HG03442 (cell line): ENCODE results near the gene ARID1B.

ENCODE experiments used
- ATAC-seq: cut with Tn5 transposase; IDR thresholded peaks from one replicate; pipeline ENCODE4 v1.9.1; 2021; ENCODE audit warnings: mild to moderate bottlenecking, moderate library complexity; ENCODE audit not compliant: unreplicated experiment

ARID1B gene

DNA sequence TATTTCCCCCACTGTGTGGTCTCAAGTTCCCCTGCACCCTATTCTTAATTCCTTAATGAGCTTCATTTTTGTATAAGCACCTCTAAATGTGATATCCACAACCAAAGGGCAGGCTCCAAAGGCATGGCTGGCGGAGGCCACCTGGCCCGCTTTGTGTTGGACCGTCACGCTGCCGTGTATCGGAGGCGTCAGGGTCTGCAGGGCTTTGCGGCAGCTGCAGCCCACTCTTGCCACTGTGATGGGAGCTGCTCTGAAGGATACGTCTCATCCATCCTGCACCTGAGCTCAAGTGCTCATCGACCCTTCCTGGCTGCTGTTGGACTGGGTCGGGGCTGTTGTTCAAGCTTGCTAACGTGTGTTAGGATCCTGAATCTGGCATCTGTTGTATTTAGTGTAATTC, 177.6 kb downstream of the ARID1B start:
- ATAC-seq: no peak

- no peak for ATAC-seq
Measured at GRCh38 chr6:156955494-156956183, 178.5 kb downstream of the ARID1B start.

DNA sequence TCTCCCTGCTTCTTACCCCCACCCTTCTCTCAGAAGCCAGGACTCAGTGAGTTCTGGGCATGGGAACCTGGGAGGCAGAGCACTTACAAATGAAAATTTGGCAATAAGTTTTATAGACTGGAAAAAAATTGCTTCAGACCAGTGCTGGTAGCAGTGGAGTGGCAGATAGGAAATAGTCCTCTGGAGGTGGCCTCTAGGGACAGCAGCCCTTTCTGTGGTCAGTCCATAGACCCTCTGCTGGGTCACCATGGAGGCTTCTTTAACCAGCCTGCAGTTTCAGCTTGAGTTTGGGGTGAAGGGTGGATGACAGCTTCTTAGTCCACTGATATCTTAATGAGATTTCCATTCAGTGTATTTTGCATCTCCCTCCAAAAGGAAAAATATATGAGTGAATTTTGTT, 179.1 kb downstream of the ARID1B start:
- ATAC-seq: no peak

GRCh38 chr6:156957931-156958547, 180.9 kb downstream of the ARID1B start:
- peak; percentile 83 for ATAC-seq

- ATAC-seq: no peak
Measured at GRCh38 chr6:156960525-156960924, 183.3 kb downstream of the ARID1B start.

- ATAC-seq: no peak
Measured at GRCh38 chr6:156961282-156961892, 184.2 kb downstream of the ARID1B start.

GRCh38 chr6:156963712-156964700, 186.8 kb downstream of the ARID1B start:
- ATAC-seq: peak; percentile 70

DNA sequence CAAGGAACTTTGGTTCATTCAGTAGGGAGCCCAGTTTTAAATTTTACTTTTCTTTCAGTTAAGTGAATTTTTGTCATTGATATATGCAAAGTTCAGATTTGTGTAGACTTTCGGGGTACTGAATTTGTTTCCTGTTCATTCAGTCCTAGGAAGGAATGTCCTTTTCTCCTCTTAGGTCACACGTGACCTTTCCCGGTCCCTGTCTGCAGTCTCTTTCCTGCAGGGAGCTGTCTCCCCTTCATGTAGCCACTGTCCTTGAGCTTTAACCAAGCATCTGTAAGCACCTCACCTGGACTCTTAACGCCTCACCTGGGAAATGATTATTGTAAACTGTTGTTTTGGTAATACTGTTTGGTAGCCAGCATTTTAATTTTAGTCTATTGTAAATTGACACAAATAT, 190.7 kb downstream of the ARID1B start:
- ATAC-seq: no peak

GRCh38 chr6:156969233-156969632, 192.1 kb downstream of the ARID1B start:
- ATAC-seq: no peak

- no peak for ATAC-seq
Measured at GRCh38 chr6:156970595-156971112, 193.5 kb downstream of the ARID1B start.

DNA sequence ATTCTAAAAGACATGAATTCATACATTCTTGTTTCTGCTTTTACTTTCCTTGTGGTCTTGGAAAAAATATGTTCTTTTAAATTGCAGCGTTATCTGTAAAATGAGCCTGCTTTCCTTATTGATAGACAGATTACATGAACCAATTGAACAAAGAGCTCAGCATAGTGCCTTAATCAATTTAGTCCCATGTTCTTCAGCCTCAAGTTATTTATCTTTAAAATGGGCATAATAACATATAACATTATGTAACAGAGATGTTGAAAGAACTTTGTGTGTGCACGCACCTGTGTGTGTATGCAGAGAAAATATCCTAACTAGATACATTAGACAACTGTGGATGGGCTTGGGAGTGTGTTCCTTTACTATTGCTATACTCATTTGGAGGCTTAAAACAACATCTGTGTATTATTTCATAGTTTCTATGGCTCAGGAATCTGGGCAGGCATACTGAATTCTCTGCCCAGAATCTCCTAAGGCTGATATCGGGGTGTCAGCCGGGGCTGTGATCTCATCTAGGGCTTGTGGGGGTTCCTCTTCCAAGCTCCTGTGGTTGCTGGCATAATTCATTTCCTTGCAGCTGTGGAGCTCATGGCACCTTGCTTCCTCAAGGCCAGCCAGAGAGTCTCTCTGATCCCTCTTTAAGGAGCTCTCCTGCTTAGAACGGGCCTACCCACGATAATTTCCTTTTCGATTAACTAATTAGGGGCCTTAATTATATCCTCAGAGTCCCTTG, 194.1 kb downstream of the ARID1B start:
- ATAC-seq: no peak

- no peak for ATAC-seq
Measured at GRCh38 chr6:156972145-156972544, 195.0 kb downstream of the ARID1B start.

- ATAC-seq: no peak
Measured at GRCh38 chr6:156974830-156975261, 197.7 kb downstream of the ARID1B start.

GRCh38 chr6:156975414-156975813, 198.2 kb downstream of the ARID1B start:
- ATAC-seq: no peak

DNA sequence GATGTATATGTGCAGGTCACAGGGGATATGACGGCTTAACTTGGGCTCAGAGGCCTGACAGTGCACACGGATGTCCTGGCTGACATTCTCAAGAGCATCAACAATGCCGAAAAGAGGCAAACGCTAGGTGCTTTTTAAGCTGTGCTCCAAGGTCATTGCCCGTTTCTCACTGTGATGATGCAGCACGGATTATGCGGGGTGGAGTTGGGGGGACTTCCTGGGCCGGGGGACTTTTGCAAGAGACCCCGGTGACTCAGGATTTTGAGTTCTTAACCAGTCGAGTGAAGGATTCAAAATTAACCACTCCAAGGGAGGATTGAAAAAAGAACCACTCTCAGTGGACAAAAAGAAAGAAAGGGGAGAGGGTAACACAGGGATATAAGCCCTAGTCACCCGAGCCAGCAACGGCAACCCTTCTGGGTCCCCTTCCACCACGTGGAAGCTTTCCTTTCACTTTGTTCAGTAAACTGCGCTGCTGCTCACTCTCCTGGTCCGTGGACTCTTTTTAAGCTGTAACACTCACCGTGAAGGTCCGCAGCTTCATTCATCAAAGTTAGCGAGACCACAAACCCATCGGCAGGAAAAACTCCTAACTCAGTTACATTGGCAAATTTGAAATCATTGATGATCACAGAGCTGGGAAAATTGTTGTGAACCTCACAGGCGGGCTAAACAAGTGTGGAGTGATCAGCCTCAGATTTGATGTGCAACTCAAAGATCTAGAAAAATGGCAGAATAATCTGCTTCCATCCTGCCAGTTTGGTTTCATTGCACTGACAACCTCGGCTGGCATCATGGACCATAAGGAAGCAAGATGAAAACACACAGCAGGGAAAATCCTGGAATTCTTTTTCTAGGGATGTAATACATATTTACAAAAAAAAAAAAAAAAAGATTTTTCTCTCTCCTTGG, 199.3 kb downstream of the ARID1B start:
- no peak for ATAC-seq

- no peak for ATAC-seq
Measured at GRCh38 chr6:156977527-156978291, 200.5 kb downstream of the ARID1B start.

- peak; percentile 50 for ATAC-seq
Measured at GRCh38 chr6:156978948-156979347, 201.8 kb downstream of the ARID1B start.

DNA sequence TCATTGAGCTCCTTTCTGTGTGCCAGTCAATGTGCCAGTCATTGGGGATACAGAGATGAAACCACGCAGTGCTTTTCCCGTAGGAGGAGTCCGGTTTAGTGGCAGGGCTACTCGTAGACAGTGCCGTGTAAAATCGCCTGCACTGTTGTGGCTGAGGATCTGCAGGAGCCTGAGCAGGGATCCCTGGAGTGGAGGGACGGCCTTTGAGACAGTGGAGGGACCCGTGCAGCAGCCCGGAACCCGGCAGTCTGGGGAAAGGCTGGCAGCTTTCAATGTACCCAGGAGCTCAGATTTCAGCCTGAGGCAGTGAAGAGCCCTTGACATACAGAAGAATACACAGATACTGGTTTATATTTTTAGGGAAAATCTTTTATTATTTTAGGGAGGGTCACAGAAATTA, 203.3 kb downstream of the ARID1B start:
- no peak for ATAC-seq
